HepG2 (cell line): ENCODE data around the gene KLHL33. TPM values are rescaled to one million over a fixed set of nuclear protein-coding genes. Genes with fewer than 3 reads are reported as not detected.

Experiments
- ATF1 ChIP-seq: IDR thresholded peaks from 2 replicates; pipeline ENCODE4 v1.6.1; 2016; ENCODE audit warnings: mild to moderate bottlenecking, control low read depth
- GLMP ChIP-seq: sonication (generic); formaldehyde crosslinking; IDR thresholded peaks from 2 replicates; pipeline ENCODE4 v1.9.0; 2021; ENCODE audit warnings: missing genetic modification reagents, mild to moderate bottlenecking, borderline replicate concordance
- IRF9 ChIP-seq: sonication (generic); formaldehyde crosslinking; IDR thresholded peaks from 2 replicates; pipeline ENCODE4 v1.8.0; 2022; ENCODE audit warnings: missing genetic modification reagents, mild to moderate bottlenecking, borderline replicate concordance
- NCOA1 ChIP-seq: sonication (generic); formaldehyde crosslinking; IDR thresholded peaks from 2 replicates; pipeline ENCODE4 v1.9.0; 2021; ENCODE audit warnings: missing genetic modification reagents
- NFYB ChIP-seq: sonication (generic); formaldehyde crosslinking; IDR thresholded peaks from 2 replicates; pipeline ENCODE4 v1.4.0; 2020; ENCODE audit warnings: missing genetic modification reagents
- RAD51 ChIP-seq: fragments of 450-650 bp; IDR thresholded peaks from 2 replicates; pipeline ENCODE4 v1.6.1; 2016; ENCODE audit warnings: borderline replicate concordance
- SRY ChIP-seq: sonication (generic); formaldehyde crosslinking; IDR thresholded peaks from 2 replicates; pipeline ENCODE4 v1.8.0; 2022; ENCODE audit warnings: mild to moderate bottlenecking, missing genetic modification reagents
- ZBTB1 ChIP-seq: sonication (generic); formaldehyde crosslinking; IDR thresholded peaks from 2 replicates; pipeline ENCODE4 v1.4.0; 2020; ENCODE audit warnings: missing genetic modification reagents, borderline replicate concordance
- ZBTB38 ChIP-seq: sonication (generic); formaldehyde crosslinking; IDR thresholded peaks from 2 replicates; pipeline ENCODE4 v1.5.1; 2020; ENCODE audit warnings: mild to moderate bottlenecking, missing genetic modification reagents
- ZNF12 ChIP-seq: sonication (generic); formaldehyde crosslinking; IDR thresholded peaks from 2 replicates; pipeline ENCODE4 v1.5.0; 2020; ENCODE audit warnings: missing genetic modification reagents
- ZNF644 ChIP-seq: IDR thresholded peaks from 2 replicates; pipeline ENCODE4 v1.6.1; 2016; ENCODE audit warnings: low read depth
- ZNF746 ChIP-seq: sonication (generic); formaldehyde crosslinking; IDR thresholded peaks from 2 replicates; pipeline ENCODE4 v1.8.0; 2022; ENCODE audit warnings: mild to moderate bottlenecking, missing genetic modification reagents
- ZSCAN30 ChIP-seq: sonication (generic); formaldehyde crosslinking; IDR thresholded peaks from 2 replicates; pipeline ENCODE4 v1.5.0; 2020; ENCODE audit warnings: mild to moderate bottlenecking, missing genetic modification reagents
- polyA plus RNA-seq, 8 experiments: library from polyadenylated mRNA; depleted of rRNA in 3 of 8; stranded (reverse) in 7 of 8; unstranded in 1 of 8; fragments of >200 nt; fragmentation: Illumina TruSeq in 4 of 8; extraction: Trizol in 4 of 8; gene quantifications; 2 replicates each; pipeline versions ENCODE4 v1.2.1 to v1.2.3, GENCODE V29; 2011 to 2016; ENCODE audit warnings: low read depth in 4 of 8, missing spikeins in 1 of 8, mixed read lengths in 1 of 8; ENCODE audit not compliant: insufficient read depth in 1 of 8
- total RNA-seq, 5 experiments: library from RNA; depleted of rRNA; stranded (reverse); fragments of >200 nt; fragmentation: Illumina TruSeq; extraction: Trizol; gene quantifications; 2 replicates each; pipeline ENCODE4 v1.2.3, GENCODE V29; 2016; ENCODE audit warnings: low read depth in 1 of 5
- TF ChIP-seq, protein P1 (sequence below): sonication (generic); formaldehyde crosslinking; conservative IDR thresholded peaks from 2 replicates; pipeline ENCODE4 v1.8.0; 2022; ENCODE audit warnings: mild to moderate bottlenecking, moderate library complexity, missing genetic modification reagents
- TF ChIP-seq, protein P2 (sequence below): sonication (generic); formaldehyde crosslinking; IDR thresholded peaks from 2 replicates; pipeline ENCODE4 v1.5.1; 2020; ENCODE audit warnings: missing genetic modification reagents, mild to moderate bottlenecking, borderline replicate concordance
- TF ChIP-seq, protein P3 (sequence below): sonication (generic); formaldehyde crosslinking; IDR thresholded peaks from 2 replicates; pipeline ENCODE4 v1.8.0; 2022; ENCODE audit warnings: mild to moderate bottlenecking, missing genetic modification reagents, moderate library complexity
- TF ChIP-seq, protein P4 (sequence below): IDR thresholded peaks from 2 replicates; pipeline ENCODE4 v1.6.1; 2016; ENCODE audit warnings: mild to moderate bottlenecking, missing biosample characterization, missing genetic modification reagents
- TF ChIP-seq, protein P5 (sequence below): sonication (generic); formaldehyde crosslinking; IDR thresholded peaks from 2 replicates; pipeline ENCODE4 v1.8.0; 2022; ENCODE audit warnings: missing genetic modification reagents, low read depth, mild to moderate bottlenecking, borderline replicate concordance
- TF ChIP-seq, protein P6 (sequence below): sonication (generic); formaldehyde crosslinking; IDR thresholded peaks from 2 replicates; pipeline ENCODE4 v1.5.0; 2020; ENCODE audit warnings: missing genetic modification reagents

KLHL33 gene
- total and polyA plus RNA-seq, 2 of the 13 experiments (the other 11 are each of a cell fraction or from before 2014, with no cell fraction given): not detected

GRCh38 chr14:20454516-20455354, 18.8 kb upstream of the KLHL33 start, which contains the start of the genes APEX1 and OSGEP (continued):
- TF ChIP-seq ZNF644 (CRISPR knock-in tag) (no peak; the same call in 1 of the 2 replicates), ZBTB1 (CRISPR knock-in tag) (0 out of 2 replicates have a peak, but pooled peaks have one; percentile 16), IRF9 (CRISPR knock-in tag) (peak; percentile 80; the same call in 1 of the 2 replicates), NFYB (CRISPR knock-in tag) (peak; percentile 87), ZSCAN30 (CRISPR knock-in tag) (no peak), SRY (CRISPR knock-in tag) (no peak; the same call in 1 of the 2 replicates), ZNF746 (CRISPR knock-in tag) (peak; percentile 72), ZBTB38 (peak; percentile 55; the same call in 1 of the 2 replicates), ATF1 (CRISPR knock-in tag) (peak; percentile 78), NCOA1 (CRISPR knock-in tag) (no peak), GLMP (CRISPR knock-in tag) (no peak), RAD51 (peak; percentile 100), ZNF12 (CRISPR knock-in tag) (no peak; the same call in 1 of the 2 replicates)
- TF ChIP-seq, protein P1, sequence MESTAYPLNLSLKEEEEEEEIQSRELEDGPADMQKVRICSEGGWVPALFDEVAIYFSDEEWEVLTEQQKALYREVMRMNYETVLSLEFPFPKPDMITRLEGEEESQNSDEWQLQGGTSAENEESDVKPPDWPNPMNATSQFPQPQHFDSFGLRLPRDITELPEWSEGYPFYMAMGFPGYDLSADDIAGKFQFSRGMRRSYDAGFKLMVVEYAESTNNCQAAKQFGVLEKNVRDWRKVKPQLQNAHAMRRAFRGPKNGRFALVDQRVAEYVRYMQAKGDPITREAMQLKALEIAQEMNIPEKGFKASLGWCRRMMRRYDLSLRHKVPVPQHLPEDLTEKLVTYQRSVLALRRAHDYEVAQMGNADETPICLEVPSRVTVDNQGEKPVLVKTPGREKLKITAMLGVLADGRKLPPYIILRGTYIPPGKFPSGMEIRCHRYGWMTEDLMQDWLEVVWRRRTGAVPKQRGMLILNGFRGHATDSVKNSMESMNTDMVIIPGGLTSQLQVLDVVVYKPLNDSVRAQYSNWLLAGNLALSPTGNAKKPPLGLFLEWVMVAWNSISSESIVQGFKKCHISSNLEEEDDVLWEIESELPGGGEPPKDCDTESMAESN (CRISPR knock-in tag): peak; percentile 95
- TF ChIP-seq, protein P2, sequence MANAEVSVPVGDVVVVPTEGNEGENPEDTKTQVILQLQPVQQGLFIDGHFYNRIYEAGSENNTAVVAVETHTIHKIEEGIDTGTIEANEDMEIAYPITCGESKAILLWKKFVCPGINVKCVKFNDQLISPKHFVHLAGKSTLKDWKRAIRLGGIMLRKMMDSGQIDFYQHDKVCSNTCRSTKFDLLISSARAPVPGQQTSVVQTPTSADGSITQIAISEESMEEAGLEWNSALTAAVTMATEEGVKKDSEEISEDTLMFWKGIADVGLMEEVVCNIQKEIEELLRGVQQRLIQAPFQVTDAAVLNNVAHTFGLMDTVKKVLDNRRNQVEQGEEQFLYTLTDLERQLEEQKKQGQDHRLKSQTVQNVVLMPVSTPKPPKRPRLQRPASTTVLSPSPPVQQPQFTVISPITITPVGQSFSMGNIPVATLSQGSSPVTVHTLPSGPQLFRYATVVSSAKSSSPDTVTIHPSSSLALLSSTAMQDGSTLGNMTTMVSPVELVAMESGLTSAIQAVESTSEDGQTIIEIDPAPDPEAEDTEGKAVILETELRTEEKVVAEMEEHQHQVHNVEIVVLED (CRISPR knock-in tag): peak; percentile 91
- TF ChIP-seq, protein P3, sequence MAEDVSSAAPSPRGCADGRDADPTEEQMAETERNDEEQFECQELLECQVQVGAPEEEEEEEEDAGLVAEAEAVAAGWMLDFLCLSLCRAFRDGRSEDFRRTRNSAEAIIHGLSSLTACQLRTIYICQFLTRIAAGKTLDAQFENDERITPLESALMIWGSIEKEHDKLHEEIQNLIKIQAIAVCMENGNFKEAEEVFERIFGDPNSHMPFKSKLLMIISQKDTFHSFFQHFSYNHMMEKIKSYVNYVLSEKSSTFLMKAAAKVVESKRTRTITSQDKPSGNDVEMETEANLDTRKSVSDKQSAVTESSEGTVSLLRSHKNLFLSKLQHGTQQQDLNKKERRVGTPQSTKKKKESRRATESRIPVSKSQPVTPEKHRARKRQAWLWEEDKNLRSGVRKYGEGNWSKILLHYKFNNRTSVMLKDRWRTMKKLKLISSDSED: no peak
- TF ChIP-seq, protein P4, sequence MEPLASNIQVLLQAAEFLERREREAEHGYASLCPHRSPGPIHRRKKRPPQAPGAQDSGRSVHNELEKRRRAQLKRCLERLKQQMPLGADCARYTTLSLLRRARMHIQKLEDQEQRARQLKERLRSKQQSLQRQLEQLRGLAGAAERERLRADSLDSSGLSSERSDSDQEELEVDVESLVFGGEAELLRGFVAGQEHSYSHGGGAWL (CRISPR knock-in tag): peak; percentile 97
- TF ChIP-seq, protein P5, sequence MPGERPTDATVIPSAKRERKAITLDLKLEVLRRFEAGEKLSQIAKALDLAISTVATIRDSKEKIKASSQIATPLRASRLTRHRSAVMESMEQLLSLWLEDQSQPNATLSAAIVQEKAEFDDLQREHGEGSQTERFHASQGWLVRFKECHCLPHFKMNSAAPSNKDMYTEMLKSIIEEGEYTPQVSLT (CRISPR knock-in tag): no peak; the same call in 1 of the 2 replicates
- TF ChIP-seq, protein P6, sequence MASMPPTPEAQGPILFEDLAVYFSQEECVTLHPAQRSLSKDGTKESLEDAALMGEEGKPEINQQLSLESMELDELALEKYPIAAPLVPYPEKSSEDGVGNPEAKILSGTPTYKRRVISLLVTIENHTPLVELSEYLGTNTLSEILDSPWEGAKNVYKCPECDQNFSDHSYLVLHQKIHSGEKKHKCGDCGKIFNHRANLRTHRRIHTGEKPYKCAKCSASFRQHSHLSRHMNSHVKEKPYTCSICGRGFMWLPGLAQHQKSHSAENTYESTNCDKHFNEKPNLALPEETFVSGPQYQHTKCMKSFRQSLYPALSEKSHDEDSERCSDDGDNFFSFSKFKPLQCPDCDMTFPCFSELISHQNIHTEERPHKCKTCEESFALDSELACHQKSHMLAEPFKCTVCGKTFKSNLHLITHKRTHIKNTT: no peak
